Fibroblast of skin of back (primary cell): ENCODE data around the gene TNFRSF13B.
"Not testable (repeated sequence)": the region's sequence is repeated elsewhere in the genome, so short reads cannot be mapped to it uniquely, and the experiment has no call there.

Experiments used
- DNase-seq: peaks from one replicate; pipeline ENCODE4 v3.0.0-alpha.2; 2013

Gene TNFRSF13B

GRCh38 chr17:17004997-17005614 is 33.2 kb upstream of the TNFRSF13B start:
- DNase-seq, result not testable (repeated sequence)

GRCh38 chr17:17004251-17004996 is 32.5 kb upstream of the TNFRSF13B start:
- DNase-seq, result no peak

DNA sequence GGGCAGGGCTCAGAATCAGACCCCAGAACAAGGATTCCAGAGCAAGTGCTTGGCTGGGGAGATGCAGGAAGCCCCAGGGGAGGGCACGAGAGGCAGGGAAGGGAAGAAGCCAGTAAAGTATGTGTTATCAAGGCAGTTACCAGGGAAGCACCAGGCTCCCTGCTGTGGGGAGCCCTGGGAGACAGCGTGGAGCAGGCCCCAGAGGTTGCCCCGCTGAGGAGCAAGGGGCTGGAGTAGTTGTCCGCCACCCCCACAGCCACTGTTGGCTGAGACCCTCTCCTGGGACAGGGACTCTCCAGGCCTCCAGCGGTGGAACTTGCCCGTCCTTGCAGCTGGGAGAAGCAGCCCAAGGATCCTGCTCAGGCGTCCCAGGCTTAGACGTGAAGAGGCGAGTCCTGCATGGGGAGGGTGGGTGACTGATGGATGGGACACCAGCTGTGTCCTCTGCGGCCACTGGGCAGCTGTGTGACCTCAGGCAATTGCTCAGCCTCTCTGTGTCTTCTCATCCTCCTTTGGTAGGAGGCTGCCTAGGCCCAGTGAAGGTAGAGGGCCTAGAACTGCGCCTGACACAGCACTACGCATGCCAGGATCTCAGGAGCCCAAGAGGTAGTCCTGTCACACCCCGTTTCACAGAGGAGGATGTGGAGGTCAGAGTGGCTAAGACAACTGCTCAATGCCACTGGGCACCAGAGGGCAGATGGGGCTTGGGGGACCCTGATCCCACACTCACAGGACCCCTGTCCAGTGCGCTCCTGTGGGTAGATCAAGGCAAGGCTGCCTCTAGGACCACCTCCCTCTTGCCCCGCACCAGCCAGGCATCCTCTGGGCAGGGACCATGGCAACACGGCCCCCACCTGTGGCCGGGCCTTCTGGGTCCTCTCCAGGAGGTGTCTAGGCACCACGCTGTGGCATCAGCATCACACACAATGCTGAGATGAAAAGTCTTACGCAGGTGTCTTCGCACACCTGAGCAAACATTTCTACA is 31.1 kb upstream of the TNFRSF13B start:
- DNase-seq, result peak; percentile 32

- DNase-seq, result peak; percentile 60
These were observed 30.1 kb upstream of the TNFRSF13B start for GRCh38 chr17:17001874-17002520.

GRCh38 chr17:17001076-17001777 is 29.3 kb upstream of the TNFRSF13B start:
- DNase-seq, result no peak

GRCh38 chr17:16999931-17000625 is 28.2 kb upstream of the TNFRSF13B start:
- no peak for DNase-seq

GRCh38 chr17:16997514-16998429 is 25.9 kb upstream of the TNFRSF13B start:
- no peak for DNase-seq

- not testable (repeated sequence) for DNase-seq
These were observed 24.8 kb upstream of the TNFRSF13B start for GRCh38 chr17:16996726-16997125.

DNA sequence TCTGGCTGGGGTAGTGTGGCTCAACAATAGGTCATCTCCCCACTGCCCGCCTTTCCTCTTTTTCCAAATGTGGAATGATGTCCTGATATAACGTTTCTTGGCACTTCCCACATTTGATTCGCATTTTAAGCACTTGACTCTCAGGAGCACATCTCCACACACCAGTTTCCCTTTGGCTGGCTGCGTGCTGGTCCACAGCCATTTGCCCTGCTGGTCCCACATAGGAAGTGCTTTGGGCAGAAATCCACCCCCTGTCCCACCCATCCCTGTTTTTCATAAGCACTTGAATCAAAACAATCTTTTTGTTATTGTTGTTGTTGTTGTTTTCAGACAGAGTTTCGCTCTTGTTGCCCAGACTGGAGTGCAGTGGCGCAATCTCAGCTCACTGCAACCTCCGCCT is 24.0 kb upstream of the TNFRSF13B start:
- no peak for DNase-seq

DNA sequence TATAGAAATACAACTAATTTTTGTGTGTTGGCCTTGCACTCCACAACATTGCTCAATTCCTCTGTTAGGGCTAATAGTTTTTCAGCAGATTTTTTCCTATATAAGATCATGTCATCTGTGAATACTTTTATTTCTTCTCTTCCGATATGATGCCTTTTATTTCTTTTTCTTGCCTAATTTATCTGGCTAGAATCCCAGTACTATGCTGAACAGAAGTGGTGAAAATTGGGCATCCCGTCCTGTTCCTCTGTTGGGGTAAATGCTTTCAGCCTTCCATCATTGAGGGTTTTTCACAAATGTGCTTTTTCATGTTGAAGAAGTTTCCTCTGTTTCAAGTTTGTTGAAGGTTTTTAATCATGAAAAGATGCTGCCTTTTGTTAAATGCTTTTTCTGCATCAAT is 22.7 kb upstream of the TNFRSF13B start:
- DNase-seq, result no peak

- peak; percentile 69 for DNase-seq
These were observed 19.6 kb upstream of the TNFRSF13B start for GRCh38 chr17:16991349-16992009.

- DNase-seq, result peak; percentile 87
These were observed 18.3 kb upstream of the TNFRSF13B start for GRCh38 chr17:16989953-16990860.

- no peak for DNase-seq
These were observed 17.5 kb upstream of the TNFRSF13B start for GRCh38 chr17:16989230-16989952.

GRCh38 chr17:16988749-16989229 is 16.9 kb upstream of the TNFRSF13B start:
- DNase-seq, result no peak

DNA sequence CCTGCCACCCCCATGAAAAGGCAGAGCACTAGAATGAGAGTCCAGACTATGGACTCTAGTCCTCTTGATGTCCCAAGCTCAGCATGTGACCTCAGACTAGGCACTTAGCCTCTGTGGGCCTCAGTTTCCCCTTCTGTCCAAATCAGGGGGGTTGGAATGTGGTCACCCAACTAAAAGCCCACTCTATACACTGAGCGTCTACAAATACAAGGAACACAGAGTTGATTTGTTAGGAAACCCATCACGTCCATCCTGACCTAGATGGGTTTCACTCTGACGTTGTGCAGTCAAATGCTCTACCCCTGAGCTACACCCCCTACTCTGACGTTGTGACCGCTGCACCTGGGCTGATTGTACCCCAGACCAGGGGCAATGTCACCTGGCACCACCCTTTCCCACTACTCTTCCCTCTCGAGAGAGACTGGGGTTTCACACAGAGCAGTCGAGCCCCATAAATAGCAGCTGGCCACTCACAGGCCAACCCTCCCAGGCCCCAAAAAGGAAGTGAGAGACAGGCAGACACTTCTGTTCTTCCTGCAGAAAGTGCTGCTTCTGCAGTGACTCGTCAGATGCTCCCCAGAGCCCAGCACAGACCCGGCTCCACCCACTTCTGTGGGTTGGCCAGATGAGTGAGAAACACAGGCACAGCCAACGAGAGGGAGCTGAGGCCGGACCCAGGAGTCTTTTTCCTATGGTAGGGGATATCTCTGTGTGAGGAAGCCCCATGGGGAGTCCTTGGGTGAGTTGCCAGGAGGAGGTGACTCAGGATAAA is 16.1 kb upstream of the TNFRSF13B start:
- DNase-seq, result peak; percentile 97

GRCh38 chr17:16987066-16987829 is 15.3 kb upstream of the TNFRSF13B start:
- peak; percentile 39 for DNase-seq
